Prostate gland (tissue), 2 donors: ENCODE measurements around the gene ADAMTS17. TPM values are rescaled to one million over a fixed set of nuclear protein-coding genes. Genes with fewer than 3 reads are reported as not detected.

ENCODE experiments used
- DNase-seq: peaks from one replicate; pipeline ENCODE4 v3.0.0-alpha.2; 2019; ENCODE audit warnings: low spot score
- H3K27ac ChIP-seq, 2 donors: fragments of 200-600 bp; sonication (generic); 2 replicates each; pipeline ENCODE4 v1.5.1; 2017 to 2019
- H3K27me3 ChIP-seq: fragments of 200-600 bp; sonication (generic); replicated peaks from 2 replicates; pipeline ENCODE4 v1.5.1; 2019; ENCODE audit not compliant: insufficient read depth
- H3K36me3 ChIP-seq, 2 donors: fragments of 200-600 bp; sonication (generic); 1 replicate in 1 of 2; 2 replicates in 1 of 2; pipeline versions ENCODE4 v1.5.1 to v1.8.1; 2017 to 2019
- H3K4me1 ChIP-seq: fragments of 200-600 bp; sonication (generic); replicated peaks from 2 replicates; pipeline ENCODE4 v1.5.1; 2019
- H3K4me3 ChIP-seq, 2 donors: fragments of 200-600 bp; sonication (generic); 2 replicates each; pipeline ENCODE4 v1.5.1; 2017 to 2019
- H3K9me3 ChIP-seq: fragments of 200-600 bp; sonication (generic); 2 replicates; pipeline ENCODE4 v1.5.1; 2017
- CTCF ChIP-seq, 4 experiments: fragments of 200-600 bp in 2 of 4; fragments of 450-650 bp in 2 of 4; sonication (generic) in 2 of 4; IDR thresholded peaks; 1 replicate in 3 of 4; 2 replicates in 1 of 4; pipeline ENCODE4 v1.5.1; 2016 to 2019; ENCODE audit warnings: antibody characterized with exemption in 4 of 4, mild to moderate bottlenecking in 2 of 4, moderate library complexity in 2 of 4
- POLR2A ChIP-seq: fragments of 450-650 bp; IDR thresholded peaks from one replicate; pipeline ENCODE4 v1.6.1; 2016; ENCODE audit warnings: antibody characterized with exemption, mild to moderate bottlenecking
- POLR2AphosphoS5 ChIP-seq: sonication (generic); formaldehyde crosslinking; IDR thresholded peaks from one replicate; pipeline ENCODE4 v1.6.1; 2017; ENCODE audit warnings: antibody characterized with exemption
- WGBS: methylation state at CpG from one replicate; pipeline ENCODE4 v1.1.5; 2018; 5-methylcytosine and 5-hydroxymethylcytosine counted together
- intact Hi-C: fragments of 100-400 bp; cut with DNase I; formaldehyde crosslinking; loops from one replicate; pipeline ENCODE4 v1.14.2; 2022
- total RNA-seq, 2 donors: library from RNA; depleted of rRNA; stranded (reverse); fragments of >200 nt; gene quantifications; one replicate each; pipeline ENCODE4 v1.1.0, GENCODE V29; 2016

Gene ADAMTS17
- total RNA-seq, 2 donors from 2014 or later = 2.7 to 5.6 TPM

GRCh38 chr15:100201376-100202280, 140.1 kb downstream of the ADAMTS17 start:
- no peaks in the 10 kb centered on the region for H3K9me3 ChIP-seq
- H3K27ac ChIP-seq = no peak overlapping the region
- intact Hi-C loops = no loop called here
- H3K36me3 ChIP-seq = no peaks in the 10 kb centered on the region
- H3K4me3 ChIP-seq = no peak overlapping the region
- TF ChIP-seq POLR2A (no peak), POLR2AphosphoS5 (no peak), CTCF (IDR thresholded peaks at IDR 0.05) (no peak)
- no peaks in the 10 kb centered on the region for H3K27me3 ChIP-seq
- DNase-seq = no peak
- WGBS = 34% methylated on average over 18 of the region's 18 CpGs
- no peaks in the 10 kb centered on the region for H3K4me1 ChIP-seq

GRCh38 chr15:100200287-100200880, 141.4 kb downstream of the ADAMTS17 start:
- Histone ChIP-seq H3K36me3 (no peaks in the 10 kb centered on the region), H3K4me1 (no peaks in the 10 kb centered on the region), H3K4me3 (no peak overlapping the region), H3K27me3 (no peaks in the 10 kb centered on the region), H3K27ac (no peak overlapping the region), H3K9me3 (no peaks in the 10 kb centered on the region)
- no peak for DNase-seq
- intact Hi-C loops = no loop called here
- 84% methylated on average over 22 of the region's 22 CpGs for WGBS
- TF ChIP-seq POLR2AphosphoS5 (no peak), CTCF (IDR thresholded peaks at IDR 0.05) (no peak), POLR2A (no peak)

GRCh38 chr15:100199711-100200286, 142.0 kb downstream of the ADAMTS17 start:
- DNase-seq = no peak
- intact Hi-C loops = no loop called here
- Histone ChIP-seq H3K9me3 (no peaks in the 10 kb centered on the region), H3K27ac (no peak overlapping the region), H3K4me1 (no peaks in the 10 kb centered on the region), H3K27me3 (no peaks in the 10 kb centered on the region), H3K36me3 (no peaks in the 10 kb centered on the region), H3K4me3 (no peak overlapping the region)
- WGBS = 96% methylated on average over 21 of the region's 21 CpGs
- TF ChIP-seq POLR2A = no peak
- no peak for TF ChIP-seq POLR2AphosphoS5
- no peak for TF ChIP-seq CTCF (IDR thresholded peaks at IDR 0.05)

GRCh38 chr15:100198442-100198841, 143.3 kb downstream of the ADAMTS17 start:
- Histone ChIP-seq H3K36me3 (no peaks in the 10 kb centered on the region), H3K4me1 (no peaks in the 10 kb centered on the region), H3K27me3 (no peaks in the 10 kb centered on the region), H3K27ac (no peak overlapping the region), H3K4me3 (no peak overlapping the region), H3K9me3 (no peaks in the 10 kb centered on the region)
- 93% methylated on average over 5 of the region's 5 CpGs for WGBS
- intact Hi-C loops = no loop called here
- TF ChIP-seq POLR2A = no peak
- no peak for TF ChIP-seq CTCF (IDR thresholded peaks at IDR 0.05)
- TF ChIP-seq POLR2AphosphoS5 = no peak
- no peak for DNase-seq
